HCT116 (cell line): ENCODE results near the gene NEMP2. TPM values are rescaled to one million over a fixed set of nuclear protein-coding genes. Genes with fewer than 3 reads are reported as not detected.

Source experiments
- ATAC-seq: fragments of 200-7000 bp; cut with Tn5 transposase; 2 replicates; pipeline ENCODE4 v1.9.1; 2020; ENCODE audit warnings: mild to moderate bottlenecking, moderate library complexity
- BruUV-seq: library from RNA; stranded (reverse); fragments of 400-500 nt; replicated peaks from 2 replicates; lab custom pipeline; 2021; lab: Mats Ljungman, UMichigan
- CTCF ChIA-PET: fragments of 300-600 bp; sonication (Branson Sonifier 250); formaldehyde crosslinking; loops from one replicate; lab custom pipeline; 2021; ENCODE audit warnings: antibody characterized with exemption; lab: Charles Lee
- POLR2A ChIA-PET: fragments of 300-600, 350-600 bp; sonication (Branson Sonifier 250); formaldehyde crosslinking; loops from one replicate; lab custom pipeline; 2021; ENCODE audit warnings: antibody characterized with exemption; lab: Charles Lee
- RAD21 ChIA-PET, 2 experiments: fragments of 300-600 bp; sonication (Branson Sonifier 250); formaldehyde crosslinking; loops; one replicate each; lab custom pipeline; 2023; ENCODE audit warnings: low total read pairs in 2 of 2; ENCODE audit not compliant: uncharacterized antibody in 2 of 2, unreplicated experiment in 2 of 2, low non-redundant PET in 1 of 2; lab: Charles Lee
- DNase-seq: peaks from one replicate; pipeline ENCODE4 v3.0.0-alpha.2; 2010; ENCODE audit warnings: low read depth, low spot score
- H2AFZ ChIP-seq: fragments of 200-600 bp; shearing (Covaris generic), sonication (generic); 2 replicates; pipeline ENCODE4 v1.6.1; 2017; ENCODE audit warnings: low read depth, mixed run types, mixed read lengths, antibody characterized with exemption, low read length; ENCODE audit not compliant: poor library complexity, severe bottlenecking
- H3K27ac ChIP-seq: 2 replicates; pipeline ENCODE4 v1.5.1; 2012; ENCODE audit warnings: low read depth, low read length
- H3K27me3 ChIP-seq: fragments of 200-600 bp; sonication (generic); 2 replicates; pipeline ENCODE4 v1.6.1; 2016; ENCODE audit warnings: mixed run types, low read length, mixed read lengths; ENCODE audit not compliant: insufficient read depth
- H3K36me3 ChIP-seq, 2 experiments: fragments of 200-500 bp in 1 of 2; fragments of 200-600 bp in 1 of 2; sonication (Bioruptor generic) in 1 of 2; sonication (generic) in 1 of 2; 2 replicates each; pipeline versions ENCODE4 v1.5.1 to v1.6.1; 2014 to 2016; ENCODE audit warnings: low read length in 2 of 2, inconsistent platforms in 1 of 2, mixed read lengths in 1 of 2, mixed run types in 1 of 2; ENCODE audit not compliant: insufficient read depth in 2 of 2, control insufficient read depth in 1 of 2
- H3K4me1 ChIP-seq, 2 experiments: fragments of 200-600 bp in 1 of 2; sonication (generic) in 1 of 2; 2 replicates each; pipeline versions ENCODE4 v1.5.1 to v1.6.1; 2012 to 2017; ENCODE audit warnings: low read length in 2 of 2, inconsistent platforms in 1 of 2, mild to moderate bottlenecking in 1 of 2, mixed read lengths in 1 of 2, mixed run types in 1 of 2, moderate library complexity in 1 of 2; ENCODE audit not compliant: insufficient read depth in 2 of 2, control insufficient read depth in 1 of 2
- H3K4me2 ChIP-seq: fragments of 200-600 bp; sonication (generic); 2 replicates; pipeline ENCODE4 v1.6.1; 2017; ENCODE audit warnings: mixed run types, low read length, mixed read lengths
- H3K4me3 ChIP-seq, 2 experiments: fragments of 200-600 bp in 1 of 2; sonication (generic) in 1 of 2; replicated peaks in 1 of 2; 2 replicates each; pipeline ENCODE4 v1.5.1; 2011 to 2016; ENCODE audit warnings: low read length in 2 of 2, control low read depth in 1 of 2, low read depth in 1 of 2, mild to moderate bottlenecking in 1 of 2, mixed read lengths in 1 of 2, mixed run types in 1 of 2
- H3K79me2 ChIP-seq: fragments of 200-600 bp; sonication (generic); 2 replicates; pipeline ENCODE4 v1.6.1; 2017; ENCODE audit warnings: mild to moderate bottlenecking, mixed run types, low read length, moderate library complexity, mixed read lengths; ENCODE audit not compliant: insufficient read depth
- H3K9ac ChIP-seq: fragments of 200-600 bp; sonication (generic); 2 replicates; pipeline ENCODE4 v1.6.1; 2016; ENCODE audit warnings: low read length, mixed read lengths
- H3K9me2 ChIP-seq: fragments of 200-600 bp; sonication (generic), shearing (Covaris generic); 2 replicates; pipeline ENCODE4 v1.6.1; 2017; ENCODE audit warnings: mixed run types, mild to moderate bottlenecking, moderate library complexity; ENCODE audit not compliant: insufficient read depth
- H3K9me3 ChIP-seq, 2 experiments: fragments of 200-500 bp in 1 of 2; fragments of 200-600 bp in 1 of 2; sonication (Bioruptor generic) in 1 of 2; sonication (generic) in 1 of 2; 2 replicates each; pipeline ENCODE4 v1.6.1; 2014 to 2017; ENCODE audit warnings: low read length in 2 of 2, mixed read lengths in 2 of 2, inconsistent platforms in 1 of 2, low read depth in 1 of 2, mild to moderate bottlenecking in 1 of 2, mixed run types in 1 of 2, moderate library complexity in 1 of 2; ENCODE audit not compliant: control insufficient read depth in 1 of 2, insufficient read depth in 1 of 2
- H4K20me1 ChIP-seq: fragments of 200-600 bp; sonication (generic), shearing (Covaris generic); 2 replicates; pipeline ENCODE4 v1.6.1; 2017; ENCODE audit warnings: mixed run types, mild to moderate bottlenecking, moderate library complexity; ENCODE audit not compliant: insufficient read depth
- CBX3 ChIP-seq: IDR thresholded peaks from 2 replicates; pipeline ENCODE4 v1.6.1; 2012; ENCODE audit warnings: low read depth
- CEBPB ChIP-seq: IDR thresholded peaks from 2 replicates; pipeline ENCODE4 v1.6.1; 2012; ENCODE audit warnings: low read depth
- CTCF ChIP-seq, 3 experiments: fragments of 200-600 bp in 1 of 3; sonication (generic) in 1 of 3; IDR thresholded peaks in 2 of 3; conservative IDR thresholded peaks in 1 of 3; 2 replicates each; pipeline ENCODE4 v1.5.1; 2012 to 2017; ENCODE audit warnings: low read depth in 2 of 3, low read length in 2 of 3, antibody characterized with exemption in 1 of 3, borderline replicate concordance in 1 of 3, control low read depth in 1 of 3, mild to moderate bottlenecking in 1 of 3, mixed read lengths in 1 of 3, mixed run types in 1 of 3, moderate library complexity in 1 of 3; ENCODE audit not compliant: insufficient read depth in 1 of 3
- EGR1 ChIP-seq: IDR thresholded peaks from 2 replicates; pipeline ENCODE4 v1.6.1; 2012; ENCODE audit warnings: low read depth
- ELF1 ChIP-seq: IDR thresholded peaks from 2 replicates; pipeline ENCODE4 v1.6.1; 2012; ENCODE audit warnings: low read depth, borderline replicate concordance
- EZH2 ChIP-seq: fragments of 200-600 bp; sonication (generic); IDR thresholded peaks from 2 replicates; pipeline ENCODE4 v1.6.1; 2017; ENCODE audit warnings: antibody characterized with exemption, mixed run types
- EZH2phosphoT487 ChIP-seq: fragments of 200-600 bp; IDR thresholded peaks from 2 replicates; pipeline ENCODE4 v1.6.1; 2018; ENCODE audit warnings: antibody characterized with exemption, borderline replicate concordance
- FOSL1 ChIP-seq: IDR thresholded peaks from 2 replicates; pipeline ENCODE4 v1.6.1; 2012; ENCODE audit warnings: low read depth
- JUND ChIP-seq: IDR thresholded peaks from 2 replicates; pipeline ENCODE4 v1.6.1; 2012
- MAX ChIP-seq: IDR thresholded peaks from 2 replicates; pipeline ENCODE4 v1.6.1; 2012
- POLR2A ChIP-seq: IDR thresholded peaks from 2 replicates; pipeline ENCODE4 v1.7.0; 2011; ENCODE audit warnings: borderline replicate concordance; ENCODE audit not compliant: insufficient read depth, insufficient read length; ENCODE audit errors: extremely low read depth
- POLR2AphosphoS5 ChIP-seq: IDR thresholded peaks from 2 replicates; pipeline ENCODE4 v1.6.1; 2011; ENCODE audit warnings: mild to moderate bottlenecking, low read depth, low read length, moderate library complexity
- RAD21 ChIP-seq: IDR thresholded peaks from 2 replicates; pipeline ENCODE4 v1.6.1; 2012; ENCODE audit warnings: low read depth, mild to moderate bottlenecking
- REST ChIP-seq: IDR thresholded peaks from 2 replicates; pipeline ENCODE4 v1.6.1; 2012; ENCODE audit warnings: low read depth
- SIN3A ChIP-seq: IDR thresholded peaks from 2 replicates; pipeline ENCODE4 v1.6.1; 2012; ENCODE audit warnings: low read depth
- SRF ChIP-seq: IDR thresholded peaks from 2 replicates; pipeline ENCODE4 v1.6.1; 2012; ENCODE audit warnings: low read depth
- TCF7L2 ChIP-seq: IDR thresholded peaks from 2 replicates; pipeline ENCODE4 v1.7.0; 2011; ENCODE audit warnings: borderline replicate concordance, inconsistent platforms; ENCODE audit not compliant: insufficient read depth, insufficient read length; ENCODE audit errors: extremely low read depth
- ZBTB33 ChIP-seq: IDR thresholded peaks from 2 replicates; pipeline ENCODE4 v1.6.1; 2011; ENCODE audit warnings: mild to moderate bottlenecking, low read length, moderate library complexity; ENCODE audit not compliant: insufficient replicate concordance; ENCODE audit errors: extremely low read depth
- ZFX ChIP-seq: fragments of 450-650 bp; IDR thresholded peaks from 2 replicates; pipeline ENCODE4 v1.6.1; 2017
- ZNF274 ChIP-seq: fragments of 200-500 bp; sonication (Bioruptor generic); IDR thresholded peaks from 2 replicates; pipeline ENCODE4 v1.6.1; 2014; ENCODE audit warnings: mild to moderate bottlenecking, low read depth, low read length, inconsistent platforms
- intact Hi-C: fragments of 100-400 bp; cut with micrococcal nuclease; formaldehyde crosslinking; loops from 2 replicates; pipeline ENCODE4 v1.10.0; 2022
- total RNA-seq: library from RNA; stranded (reverse); gene quantifications from one replicate; pipeline ENCODE4 v1.2.1, GENCODE V29; 2021; ENCODE audit not compliant: unreplicated experiment

NEMP2 gene
- total RNA-seq, 1 experiment from 2014 or later = 8.6 TPM

GRCh38 chr2:190530248-190530900, 4.1 kb downstream of the NEMP2 start:
- intact Hi-C loops = loop anchor here (5.0 kb wide), 1 partner anchor 312 kb away; no protein-coding TSS in a partner anchor
- H3K4me3 ChIP-seq = no peak overlapping the region
- no peaks in the 10 kb centered on the region for H3K36me3 ChIP-seq
- H3K9me3 ChIP-seq = no peaks in the 10 kb centered on the region
- no peak overlapping the region for H3K27ac ChIP-seq
- no peak overlapping the region for H2AFZ ChIP-seq
- RAD21 ChIA-PET = no interaction called here
- H4K20me1 ChIP-seq = no peaks in the 10 kb centered on the region
- TF ChIP-seq JUND = no peak
- TF ChIP-seq EGR1 = no peak
- TF ChIP-seq ELF1 = no peak
- no peak for TF ChIP-seq CTCF (IDR thresholded peaks at IDR 0.05 in 2 of 3, conservative IDR thresholded peaks at IDR 0.05 in 1 of 3; ENCODE audit: borderline replicate concordance in 1 of 3, insufficient read depth in 1 of 3, low read depth in 2 of 3, low read length in 2 of 3)
- TF ChIP-seq ZNF274 = no peak
- TF ChIP-seq ZBTB33 = no peak
- no peak for TF ChIP-seq MAX
- TF ChIP-seq ZFX = no peak
- TF ChIP-seq SRF = no peak
- TF ChIP-seq CBX3 = no peak
- no peak for TF ChIP-seq EZH2
- TF ChIP-seq FOSL1 = no peak
- TF ChIP-seq REST = no peak
- TF ChIP-seq SIN3A = no peak
- TF ChIP-seq EZH2phosphoT487 = no peak
- TF ChIP-seq POLR2A = no peak
- TF ChIP-seq RAD21 = no peak
- TF ChIP-seq POLR2AphosphoS5 = no peak
- no peak for TF ChIP-seq CEBPB
- no peak for TF ChIP-seq TCF7L2
- TF ChIP-seq, all 23 proteins: peak for 0
- H3K9ac ChIP-seq = no peak overlapping the region
- peaks cover 5 to 27% of the 10 kb centered on the region in 2 experiments; a peak in 3 of 4 replicates for H3K4me1 ChIP-seq
- ATAC-seq (no peak), DNase-seq (no peak)
- H3K4me2 ChIP-seq = no peak overlapping the region
- H3K27me3 ChIP-seq = no peaks in the 10 kb centered on the region
- CTCF ChIA-PET = no interaction called here
- POLR2A ChIA-PET = no interaction called here
- peaks cover 5% of the 10 kb centered on the region; the same call in 1 of the 2 replicates for H3K79me2 ChIP-seq
- no TSS peak for BruUV-seq
- H3K9me2 ChIP-seq = no peaks in the 10 kb centered on the region
